ENCODE measurements around the gene ERCC6.

The ERCC6 gene

DNA sequence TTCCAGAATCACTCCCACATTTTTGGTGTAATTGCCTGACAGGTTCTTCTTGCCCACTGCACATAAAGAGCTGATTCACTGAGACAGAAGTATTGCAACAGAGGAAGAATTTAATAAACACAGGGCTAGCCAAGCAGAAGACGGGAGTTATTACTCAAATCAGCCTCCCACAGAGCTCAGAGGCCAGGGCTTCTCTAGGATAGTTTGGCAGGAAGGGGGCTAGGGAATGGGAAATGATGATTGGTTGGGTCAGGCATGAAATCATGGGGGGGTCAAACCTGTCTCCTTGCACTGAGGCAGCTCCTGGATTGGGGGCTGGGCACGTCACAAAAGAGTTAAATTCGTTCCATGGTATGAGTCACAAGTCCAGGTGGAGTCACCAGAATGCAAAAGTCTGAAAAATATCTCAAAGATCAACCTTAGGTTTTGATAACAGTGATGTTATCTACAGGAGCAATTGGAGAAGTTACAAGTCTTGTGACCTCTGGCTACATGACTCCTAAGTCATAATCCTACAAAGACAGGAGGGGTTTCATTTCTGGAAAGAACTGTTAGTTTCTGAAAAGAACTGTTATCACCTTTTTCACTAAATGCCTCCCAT is 30.2 kb upstream of the ERCC6 start:
- H3K27me3 ChIP-seq (ENCODE audit: insufficient read depth, low read length, poor library complexity, severe bottlenecking): no peaks in the 10 kb centered on the region
- no peaks in the 10 kb centered on the region for H3K36me3 ChIP-seq (ENCODE audit: insufficient read depth, low read length)
- no peak overlapping the region for H3K4me2 ChIP-seq (ENCODE audit: low read depth, low read length, poor library complexity, severe bottlenecking)
- H3K4me1 ChIP-seq (ENCODE audit: insufficient read depth, low read length, poor library complexity, severe bottlenecking): no peaks in the 10 kb centered on the region
- H3K79me2 ChIP-seq (ENCODE audit: insufficient read depth, low read length): no peaks in the 10 kb centered on the region
- TF ChIP-seq EZH2phosphoT487 (IDR thresholded peaks at IDR 0.05; ENCODE audit: borderline replicate concordance): no peak
- TF ChIP-seq, protein P1, sequence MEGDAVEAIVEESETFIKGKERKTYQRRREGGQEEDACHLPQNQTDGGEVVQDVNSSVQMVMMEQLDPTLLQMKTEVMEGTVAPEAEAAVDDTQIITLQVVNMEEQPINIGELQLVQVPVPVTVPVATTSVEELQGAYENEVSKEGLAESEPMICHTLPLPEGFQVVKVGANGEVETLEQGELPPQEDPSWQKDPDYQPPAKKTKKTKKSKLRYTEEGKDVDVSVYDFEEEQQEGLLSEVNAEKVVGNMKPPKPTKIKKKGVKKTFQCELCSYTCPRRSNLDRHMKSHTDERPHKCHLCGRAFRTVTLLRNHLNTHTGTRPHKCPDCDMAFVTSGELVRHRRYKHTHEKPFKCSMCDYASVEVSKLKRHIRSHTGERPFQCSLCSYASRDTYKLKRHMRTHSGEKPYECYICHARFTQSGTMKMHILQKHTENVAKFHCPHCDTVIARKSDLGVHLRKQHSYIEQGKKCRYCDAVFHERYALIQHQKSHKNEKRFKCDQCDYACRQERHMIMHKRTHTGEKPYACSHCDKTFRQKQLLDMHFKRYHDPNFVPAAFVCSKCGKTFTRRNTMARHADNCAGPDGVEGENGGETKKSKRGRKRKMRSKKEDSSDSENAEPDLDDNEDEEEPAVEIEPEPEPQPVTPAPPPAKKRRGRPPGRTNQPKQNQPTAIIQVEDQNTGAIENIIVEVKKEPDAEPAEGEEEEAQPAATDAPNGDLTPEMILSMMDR (conservative IDR thresholded peaks at IDR 0.05; ENCODE audit: low read length): no peak
- no peak overlapping the region for H3K9ac ChIP-seq (ENCODE audit: low read depth, low read length, poor library complexity, severe bottlenecking)
- no peaks in the 10 kb centered on the region for H4K20me1 ChIP-seq (ENCODE audit: insufficient read depth, low read length, poor library complexity, severe bottlenecking)
- no peak overlapping the region for H3K4me3 ChIP-seq (ENCODE audit: low read length, poor library complexity, severe bottlenecking)
- no peaks in the 10 kb centered on the region for H3K9me3 ChIP-seq (ENCODE audit: insufficient read depth, low read depth, low read length)
- H2AFZ ChIP-seq (ENCODE audit: low read length): no peak overlapping the region
- H3F3A ChIP-seq (ENCODE audit: low read depth): no peaks in the 10 kb centered on the region
- no peaks in the 10 kb centered on the region for H3K9me2 ChIP-seq (replicated peaks; ENCODE audit: low read depth, low read length)

DNA sequence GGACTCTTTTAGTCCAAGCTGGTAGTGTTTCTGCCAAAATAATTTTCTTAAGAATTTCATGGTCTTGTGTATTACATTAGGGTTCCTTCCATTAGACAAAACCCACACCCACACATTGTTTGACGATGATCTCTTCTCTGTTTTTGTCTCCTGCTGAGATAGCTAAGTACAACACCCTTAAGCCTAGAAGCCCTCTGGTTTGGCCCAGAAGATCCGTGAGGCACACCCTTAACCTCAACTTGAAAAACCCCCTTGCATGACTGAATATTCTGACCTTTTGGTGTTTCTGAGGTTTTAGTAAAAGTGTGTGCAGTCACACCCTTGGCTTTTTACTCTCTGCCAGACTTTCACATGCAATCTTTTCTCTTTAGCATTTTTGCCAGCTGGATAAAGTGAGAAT is 29.3 kb upstream of the ERCC6 start:
- no peaks in the 10 kb centered on the region for H3F3A ChIP-seq (ENCODE audit: low read depth)
- no peak overlapping the region for H3K4me3 ChIP-seq (ENCODE audit: low read length, poor library complexity, severe bottlenecking)
- H3K9me3 ChIP-seq (ENCODE audit: insufficient read depth, low read depth, low read length): no peaks in the 10 kb centered on the region
- H4K20me1 ChIP-seq (ENCODE audit: insufficient read depth, low read length, poor library complexity, severe bottlenecking): no peaks in the 10 kb centered on the region
- no peak overlapping the region for H3K9ac ChIP-seq (ENCODE audit: low read depth, low read length, poor library complexity, severe bottlenecking)
- H3K4me1 ChIP-seq (ENCODE audit: insufficient read depth, low read length, poor library complexity, severe bottlenecking): no peaks in the 10 kb centered on the region
- H3K36me3 ChIP-seq (ENCODE audit: insufficient read depth, low read length): no peaks in the 10 kb centered on the region
- no peaks in the 10 kb centered on the region for H3K9me2 ChIP-seq (replicated peaks; ENCODE audit: low read depth, low read length)
- no peaks in the 10 kb centered on the region for H3K79me2 ChIP-seq (ENCODE audit: insufficient read depth, low read length)
- no peak for TF ChIP-seq EZH2phosphoT487 (IDR thresholded peaks at IDR 0.05; ENCODE audit: borderline replicate concordance)
- TF ChIP-seq, protein P1 (conservative IDR thresholded peaks at IDR 0.05; ENCODE audit: low read length): no peak
- H3K4me2 ChIP-seq (ENCODE audit: low read depth, low read length, poor library complexity, severe bottlenecking): no peak overlapping the region
- H3K27me3 ChIP-seq (ENCODE audit: insufficient read depth, low read length, poor library complexity, severe bottlenecking): no peaks in the 10 kb centered on the region
- H2AFZ ChIP-seq (ENCODE audit: low read length): no peak overlapping the region

DNA sequence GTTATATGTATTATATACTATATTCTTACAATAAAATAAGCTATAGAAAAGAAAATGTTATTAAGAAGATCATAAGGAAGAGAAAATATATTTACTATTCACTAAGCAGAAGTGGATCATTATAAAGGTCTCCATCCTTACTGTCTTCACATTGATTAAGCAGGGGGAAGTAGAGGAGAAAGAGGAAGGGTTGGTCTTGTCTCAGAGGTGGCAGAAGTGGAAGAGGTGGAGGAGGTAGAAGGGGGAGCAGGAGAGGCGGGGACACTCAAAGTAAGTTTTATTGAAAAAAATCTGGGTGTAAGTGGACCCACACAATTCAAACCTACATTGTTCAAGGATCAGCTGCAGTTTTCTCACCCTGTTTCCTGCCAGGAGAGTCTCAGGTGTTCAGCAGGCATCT is 28.9 kb upstream of the ERCC6 start:
- Histone ChIP-seq H3K4me1 (ENCODE audit: insufficient read depth, low read length, poor library complexity, severe bottlenecking) (no peaks in the 10 kb centered on the region), H3K9ac (ENCODE audit: low read depth, low read length, poor library complexity, severe bottlenecking) (no peak overlapping the region), H3K4me2 (ENCODE audit: low read depth, low read length, poor library complexity, severe bottlenecking) (no peak overlapping the region), H3K27me3 (ENCODE audit: insufficient read depth, low read length, poor library complexity, severe bottlenecking) (no peaks in the 10 kb centered on the region), H4K20me1 (ENCODE audit: insufficient read depth, low read length, poor library complexity, severe bottlenecking) (no peaks in the 10 kb centered on the region), H2AFZ (ENCODE audit: low read length) (no peak overlapping the region), H3K79me2 (ENCODE audit: insufficient read depth, low read length) (no peaks in the 10 kb centered on the region), H3F3A (ENCODE audit: low read depth) (no peaks in the 10 kb centered on the region), H3K4me3 (ENCODE audit: low read length, poor library complexity, severe bottlenecking) (no peak overlapping the region), H3K9me3 (ENCODE audit: insufficient read depth, low read depth, low read length) (no peaks in the 10 kb centered on the region), H3K9me2 (replicated peaks; ENCODE audit: low read depth, low read length) (no peaks in the 10 kb centered on the region), H3K36me3 (ENCODE audit: insufficient read depth, low read length) (no peaks in the 10 kb centered on the region)
- TF ChIP-seq EZH2phosphoT487 (IDR thresholded peaks at IDR 0.05; ENCODE audit: borderline replicate concordance): no peak
- TF ChIP-seq, protein P1 (conservative IDR thresholded peaks at IDR 0.05; ENCODE audit: low read length): no peak
